K562 (cell line): Measurements from ENCODE around the gene MMEL1. TPM values are rescaled to one million over a fixed set of nuclear protein-coding genes. Genes with fewer than 3 reads are reported as not detected.

ENCODE experiments used
- ATAC-seq: fragments of 200-7000 bp; cut with Tn5 transposase; 3 replicates; pipeline ENCODE4 v1.9.1; 2020; ENCODE audit warnings: moderate library complexity
- BruUV-seq: library from RNA; stranded (reverse); fragments of 400-500 nt; replicated peaks from 2 replicates; lab custom pipeline; 2021; lab: Mats Ljungman, UMichigan
- CTCF ChIA-PET: fragments of 300-600 bp; formaldehyde crosslinking; extraction: SDS; loops from one replicate; lab custom pipeline; 2021; ENCODE audit warnings: low intra/inter-chr PET ratio; lab: Yijun Ruan, JAX
- POLR2A ChIA-PET: fragments of 300-600, 350-650 bp; sonication (Branson Sonifier 250); formaldehyde crosslinking; extraction: SDS; loops from one replicate; lab custom pipeline; 2021; ENCODE audit warnings: antibody characterized with exemption, inconsistent platforms; lab: Yijun Ruan, JAX
- DNase-seq, 4 experiments: peaks; one replicate each; pipeline versions ENCODE4 v3.0.0 to v3.0.0-alpha.2; 2011 to 2018; ENCODE audit warnings: low spot score in 3 of 4, mixed read lengths in 3 of 4; ENCODE audit errors: extremely low read depth in 1 of 4
- FAIRE-seq: peaks from 2 replicates; lab custom pipeline; 2011; peaks lifted over from hg19 to GRCh38; lab: Jason Lieb, UNC
- H2AFZ ChIP-seq: 2 replicates; pipeline ENCODE4 v1.6.0; 2011; ENCODE audit warnings: low read depth, low read length, control low read depth, inconsistent platforms
- H3K27ac ChIP-seq: fragments of 200-600 bp; 3 replicates; pipeline ENCODE4 v1.8.0; 2011; ENCODE audit warnings: low read depth, mild to moderate bottlenecking, control low read depth, inconsistent platforms, low read length, moderate library complexity, mixed read lengths; ENCODE audit errors: extremely low read depth
- H3K27me3 ChIP-seq, 2 experiments: fragments of 300-600 bp in 1 of 2; 2 replicates in 1 of 2; 3 replicates in 1 of 2; pipeline versions ENCODE4 v1.6.0 to v1.8.0; 2011; ENCODE audit warnings: inconsistent platforms in 2 of 2, low read length in 2 of 2, mild to moderate bottlenecking in 1 of 2, mixed read lengths in 1 of 2, moderate library complexity in 1 of 2; ENCODE audit not compliant: control insufficient read depth in 2 of 2, insufficient read depth in 2 of 2
- H3K36me3 ChIP-seq: fragments of 300-600 bp; 3 replicates; pipeline ENCODE4 v1.8.0; 2011; ENCODE audit warnings: mild to moderate bottlenecking, low read length, inconsistent platforms; ENCODE audit not compliant: control insufficient read depth, insufficient read depth
- H3K4me1 ChIP-seq, 2 experiments: fragments of 200-600 bp in 1 of 2; replicated peaks in 1 of 2; 2 replicates in 1 of 2; 3 replicates in 1 of 2; pipeline versions ENCODE4 v1.5.1 to v1.8.0; 2011; ENCODE audit warnings: inconsistent platforms in 2 of 2, low read length in 2 of 2, mild to moderate bottlenecking in 1 of 2, mixed read lengths in 1 of 2, moderate library complexity in 1 of 2; ENCODE audit not compliant: control insufficient read depth in 2 of 2, insufficient read depth in 2 of 2
- H3K4me2 ChIP-seq: 2 replicates; pipeline ENCODE4 v1.6.1; 2011; ENCODE audit warnings: low read length, control low read depth, inconsistent platforms, mixed read lengths; ENCODE audit not compliant: insufficient read depth
- H3K4me3 ChIP-seq: fragments of 200-600 bp; sonication (generic), shearing (Covaris generic); 2 replicates; pipeline ENCODE4 v1.5.1; 2016; ENCODE audit warnings: control low read depth, inconsistent platforms
- H3K79me2 ChIP-seq: fragments of 200-600 bp; 3 replicates; pipeline ENCODE4 v1.8.0; 2011; ENCODE audit warnings: low read length, inconsistent platforms; ENCODE audit not compliant: control insufficient read depth, insufficient read depth
- H3K9ac ChIP-seq, 2 experiments: 2 replicates each; pipeline versions ENCODE4 v1.6.0 to v1.6.1; 2011; ENCODE audit warnings: low read depth in 2 of 2, low read length in 2 of 2, control low read depth in 1 of 2, inconsistent platforms in 1 of 2, mild to moderate bottlenecking in 1 of 2, mixed read lengths in 1 of 2; ENCODE audit not compliant: insufficient read depth in 1 of 2
- H3K9me1 ChIP-seq: one replicate; pipeline ENCODE4 v1.6.0; 2011; ENCODE audit warnings: inconsistent platforms, mild to moderate bottlenecking, low read length, moderate library complexity; ENCODE audit not compliant: control insufficient read depth, insufficient read depth
- H3K9me3 ChIP-seq: replicated peaks from 2 replicates; pipeline ENCODE4 v1.5.1; 2011; ENCODE audit warnings: low read depth, low read length, inconsistent platforms; ENCODE audit not compliant: control insufficient read depth, insufficient read depth
- H4K20me1 ChIP-seq: replicated peaks from 2 replicates; pipeline ENCODE4 v1.6.1; 2011; ENCODE audit warnings: low read length, inconsistent platforms, mixed read lengths; ENCODE audit not compliant: control insufficient read depth, insufficient read depth
- COPS2 ChIP-seq: fragments of 450-650 bp; conservative IDR thresholded peaks from 2 replicates; pipeline ENCODE4 v1.6.1; 2016; ENCODE audit warnings: mild to moderate bottlenecking, moderate library complexity
- DDX20 ChIP-seq: fragments of 450-650 bp; IDR thresholded peaks from 2 replicates; pipeline ENCODE4 v1.6.1; 2016; ENCODE audit warnings: missing genetic modification characterization, low read depth, mild to moderate bottlenecking, missing compliant biosample characterization, moderate library complexity
- ERF ChIP-seq: fragments of 450-650 bp; formaldehyde crosslinking; IDR thresholded peaks from 2 replicates; pipeline ENCODE4 v1.4.0; 2020; ENCODE audit warnings: mild to moderate bottlenecking, mixed read lengths
- EWSR1 ChIP-seq: fragments of 450-650 bp; IDR thresholded peaks from 2 replicates; pipeline ENCODE4 v1.6.1; 2018; ENCODE audit warnings: borderline replicate concordance, mild to moderate bottlenecking, low read depth, moderate library complexity; ENCODE audit not compliant: partially characterized antibody
- HCFC1 ChIP-seq: IDR thresholded peaks from 2 replicates; pipeline ENCODE4 v1.6.1; 2012; ENCODE audit warnings: low read depth, low read length, improper control_type of control experiment
- HEY1 ChIP-seq: fragments of 250-450 bp; sonication (Bioruptor Pico); IDR thresholded peaks from 2 replicates; pipeline ENCODE4 v1.5.0; 2020; ENCODE audit warnings: mild to moderate bottlenecking, moderate library complexity, borderline replicate concordance
- IFI16 ChIP-seq: fragments of 250-450 bp; sonication (Bioruptor Pico); IDR thresholded peaks from 2 replicates; pipeline ENCODE4 v2.1.2; 2022; ENCODE audit warnings: mild to moderate bottlenecking, inconsistent platforms
- NR1H2 ChIP-seq: sonication (generic); formaldehyde crosslinking; IDR thresholded peaks from 2 replicates; pipeline ENCODE4 v1.4.0; 2020; ENCODE audit warnings: mild to moderate bottlenecking, missing genetic modification reagents
- NUFIP1 ChIP-seq: fragments of 450-650 bp; IDR thresholded peaks from 2 replicates; pipeline ENCODE4 v1.6.1; 2018; ENCODE audit not compliant: partially characterized antibody
- PML ChIP-seq: IDR thresholded peaks from 2 replicates; pipeline ENCODE4 v1.6.1; 2012; ENCODE audit warnings: low read length, inconsistent platforms
- RBM15 ChIP-seq: fragments of 200-400 bp; formaldehyde crosslinking; IDR thresholded peaks from 2 replicates; pipeline ENCODE4 v1.6.1; 2018; ENCODE audit warnings: mild to moderate bottlenecking, low read length, moderate library complexity; ENCODE audit not compliant: insufficient read depth
- RBM22 ChIP-seq: fragments of 200-400 bp; formaldehyde crosslinking; IDR thresholded peaks from 2 replicates; pipeline ENCODE4 v1.6.1; 2018; ENCODE audit warnings: low read length, low read depth; ENCODE audit not compliant: poor library complexity, severe bottlenecking
- RFX7 ChIP-seq: fragments of 250-450 bp; sonication (Bioruptor Pico); IDR thresholded peaks from 2 replicates; pipeline ENCODE4 v1.5.1; 2021; ENCODE audit warnings: mild to moderate bottlenecking
- SAFB2 ChIP-seq: fragments of 200-400 bp; formaldehyde crosslinking; IDR thresholded peaks from 2 replicates; pipeline ENCODE4 v1.6.1; 2018; ENCODE audit warnings: borderline replicate concordance, low read length, low read depth, moderate library complexity; ENCODE audit not compliant: severe bottlenecking
- TEAD2 ChIP-seq: fragments of 450-650 bp; IDR thresholded peaks from 2 replicates; pipeline ENCODE4 v1.6.1; 2016; ENCODE audit warnings: missing genetic modification characterization, control low read depth, missing compliant biosample characterization
- ZNF232 ChIP-seq: sonication (generic); formaldehyde crosslinking; IDR thresholded peaks from 2 replicates; pipeline ENCODE4 v1.8.0; 2022; ENCODE audit warnings: mild to moderate bottlenecking, missing genetic modification reagents
- ZNF507 ChIP-seq: conservative IDR thresholded peaks from 2 replicates; pipeline ENCODE4 v1.6.1; 2017; ENCODE audit warnings: missing genetic modification characterization, missing compliant biosample characterization
- WGBS: fragments of 100-300 bp; shearing (Covaris generic); methylation state at CpG from one replicate; pipeline ENCODE4 v1.1.6; 2016; ENCODE audit warnings: low coverage, mixed read lengths; ENCODE audit not compliant: insufficient coverage; ENCODE audit errors: missing lambda C conversion rate; 5-methylcytosine and 5-hydroxymethylcytosine counted together
- in situ Hi-C: fragments of 300-500 bp; cut with MboI; formaldehyde crosslinking; loops from 4 replicates; pipeline ENCODE4 v1.15.0; 2018; ENCODE audit warnings: inconsistent platforms, mixed read lengths
- intact Hi-C: fragments of 100-400 bp; cut with micrococcal nuclease; formaldehyde crosslinking; loops from 2 replicates; pipeline ENCODE4 v1.14.2; 2022
- polyA plus RNA-seq, 8 experiments: library from polyadenylated mRNA; depleted of rRNA in 4 of 8; stranded (reverse) in 5 of 8; unstranded in 3 of 8; fragments of >200 nt; fragmentation: Nextera tagmentation in 2 of 8; fragmentation: Illumina TruSeq in 1 of 8; extraction: Ambion mirVana in 2 of 8; extraction: Trizol in 1 of 8; gene quantifications; 2 replicates each; pipeline versions ENCODE4 v1.2.1 to v1.2.3, GENCODE V29; 2011 to 2014; ENCODE audit warnings: inconsistent platforms in 1 of 8, missing spikeins in 1 of 8
- total RNA-seq, 7 experiments: library from RNA; depleted of rRNA in 6 of 7; stranded (reverse); fragments of >200 nt in 6 of 7; fragmentation: Illumina TruSeq in 2 of 7; extraction: Trizol in 2 of 7; gene quantifications; 2 replicates each; pipeline versions ENCODE4 v1.2.1 to v1.2.3, GENCODE V29; 2011 to 2021; ENCODE audit warnings: low replicate concordance in 1 of 7
- TF ChIP-seq, protein P1 (sequence below), 2 experiments: IDR thresholded peaks; 2 replicates each; pipeline ENCODE4 v1.6.1; 2012; ENCODE audit warnings: improper control_type of control experiment in 2 of 2, low read depth in 2 of 2, low read length in 2 of 2, borderline replicate concordance in 1 of 2
- TF ChIP-seq, protein P2 (sequence below): fragments of 150-350 bp; conservative IDR thresholded peaks from 2 replicates; pipeline ENCODE4 v1.6.1; 2014; ENCODE audit warnings: low read length

Gene MMEL1
- total and polyA plus RNA-seq, 9 of the 15 experiments (the other 6 are each of a cell fraction or from before 2014, with no cell fraction given) = not detected

DNA sequence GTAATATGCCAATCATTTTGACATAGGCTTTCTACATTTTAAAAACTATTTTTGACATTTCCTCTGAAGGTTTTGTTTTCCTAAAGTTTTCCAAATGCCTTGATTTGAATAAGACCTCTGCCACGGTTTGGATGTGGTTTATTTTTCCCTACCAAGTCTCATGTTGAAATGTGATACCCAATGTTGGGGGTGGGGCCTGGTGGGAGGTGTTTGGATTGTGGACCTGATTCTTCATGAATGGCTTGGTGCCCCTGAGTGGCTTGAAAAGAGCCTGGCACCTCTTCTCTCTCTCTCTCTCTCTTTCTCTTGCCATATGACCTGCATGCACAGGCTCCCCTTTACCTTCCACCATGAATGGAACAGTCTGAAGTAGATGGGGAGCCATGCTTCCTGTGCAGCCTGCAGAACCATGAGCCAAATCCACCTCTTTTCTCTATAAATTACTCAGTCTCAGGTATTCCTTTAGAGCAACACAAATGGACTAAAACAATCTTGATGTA is 14.8 kb downstream of the MMEL1 start:
- Histone ChIP-seq H3K79me2 (no peaks in the 10 kb centered on the region), H3K4me2 (no peak overlapping the region), H3K36me3 (no peaks in the 10 kb centered on the region), H3K27me3 (peaks cover 9 to 26% of the 10 kb centered on the region in 2 experiments; a peak in 4 of 5 replicates), H4K20me1 (no peaks in the 10 kb centered on the region), H2AFZ (no peak overlapping the region), H3K4me1 (no peaks in the 10 kb centered on the region), H3K9me3 (no peaks in the 10 kb centered on the region; the same call in 1 of the 2 replicates), H3K9me1 (no peaks in the 10 kb centered on the region), H3K27ac (no peak overlapping the region), H3K9ac (no peak overlapping the region), H3K4me3 (no peak overlapping the region)
- in situ Hi-C loops (no loop called here), intact Hi-C loops (no loop called here)
- CTCF ChIA-PET = no interaction called here
- TF ChIP-seq PML = no peak
- no peak for TF ChIP-seq IFI16
- no peak for TF ChIP-seq TEAD2
- no peak for TF ChIP-seq ZNF507 (tag)
- TF ChIP-seq HEY1 (CRISPR knock-in tag) = no peak
- TF ChIP-seq ERF = no peak
- no peak for TF ChIP-seq SAFB2
- TF ChIP-seq NR1H2 = no peak
- TF ChIP-seq, protein P1, sequence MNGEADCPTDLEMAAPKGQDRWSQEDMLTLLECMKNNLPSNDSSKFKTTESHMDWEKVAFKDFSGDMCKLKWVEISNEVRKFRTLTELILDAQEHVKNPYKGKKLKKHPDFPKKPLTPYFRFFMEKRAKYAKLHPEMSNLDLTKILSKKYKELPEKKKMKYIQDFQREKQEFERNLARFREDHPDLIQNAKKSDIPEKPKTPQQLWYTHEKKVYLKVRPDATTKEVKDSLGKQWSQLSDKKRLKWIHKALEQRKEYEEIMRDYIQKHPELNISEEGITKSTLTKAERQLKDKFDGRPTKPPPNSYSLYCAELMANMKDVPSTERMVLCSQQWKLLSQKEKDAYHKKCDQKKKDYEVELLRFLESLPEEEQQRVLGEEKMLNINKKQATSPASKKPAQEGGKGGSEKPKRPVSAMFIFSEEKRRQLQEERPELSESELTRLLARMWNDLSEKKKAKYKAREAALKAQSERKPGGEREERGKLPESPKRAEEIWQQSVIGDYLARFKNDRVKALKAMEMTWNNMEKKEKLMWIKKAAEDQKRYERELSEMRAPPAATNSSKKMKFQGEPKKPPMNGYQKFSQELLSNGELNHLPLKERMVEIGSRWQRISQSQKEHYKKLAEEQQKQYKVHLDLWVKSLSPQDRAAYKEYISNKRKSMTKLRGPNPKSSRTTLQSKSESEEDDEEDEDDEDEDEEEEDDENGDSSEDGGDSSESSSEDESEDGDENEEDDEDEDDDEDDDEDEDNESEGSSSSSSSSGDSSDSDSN (IDR thresholded peaks at IDR 0.05; ENCODE audit: borderline replicate concordance in 1 of 2, low read depth in 2 of 2, low read length in 2 of 2) = no peak
- TF ChIP-seq, protein P2, sequence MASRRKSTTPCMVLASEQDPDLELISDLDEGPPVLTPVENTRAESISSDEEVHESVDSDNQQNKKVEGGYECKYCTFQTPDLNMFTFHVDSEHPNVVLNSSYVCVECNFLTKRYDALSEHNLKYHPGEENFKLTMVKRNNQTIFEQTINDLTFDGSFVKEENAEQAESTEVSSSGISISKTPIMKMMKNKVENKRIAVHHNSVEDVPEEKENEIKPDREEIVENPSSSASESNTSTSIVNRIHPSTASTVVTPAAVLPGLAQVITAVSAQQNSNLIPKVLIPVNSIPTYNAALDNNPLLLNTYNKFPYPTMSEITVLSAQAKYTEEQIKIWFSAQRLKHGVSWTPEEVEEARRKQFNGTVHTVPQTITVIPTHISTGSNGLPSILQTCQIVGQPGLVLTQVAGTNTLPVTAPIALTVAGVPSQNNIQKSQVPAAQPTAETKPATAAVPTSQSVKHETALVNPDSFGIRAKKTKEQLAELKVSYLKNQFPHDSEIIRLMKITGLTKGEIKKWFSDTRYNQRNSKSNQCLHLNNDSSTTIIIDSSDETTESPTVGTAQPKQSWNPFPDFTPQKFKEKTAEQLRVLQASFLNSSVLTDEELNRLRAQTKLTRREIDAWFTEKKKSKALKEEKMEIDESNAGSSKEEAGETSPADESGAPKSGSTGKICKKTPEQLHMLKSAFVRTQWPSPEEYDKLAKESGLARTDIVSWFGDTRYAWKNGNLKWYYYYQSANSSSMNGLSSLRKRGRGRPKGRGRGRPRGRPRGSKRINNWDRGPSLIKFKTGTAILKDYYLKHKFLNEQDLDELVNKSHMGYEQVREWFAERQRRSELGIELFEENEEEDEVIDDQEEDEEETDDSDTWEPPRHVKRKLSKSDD = no peak
- TF ChIP-seq COPS2 = no peak
- TF ChIP-seq RFX7 (CRISPR knock-in tag) = no peak
- no peak for TF ChIP-seq EWSR1
- no peak for TF ChIP-seq ZNF232 (CRISPR knock-in tag)
- TF ChIP-seq HCFC1 = no peak
- no peak for TF ChIP-seq RBM22
- TF ChIP-seq DDX20 = no peak
- TF ChIP-seq NUFIP1 = no peak
- TF ChIP-seq RBM15 = no peak
- no peak for ATAC-seq
- POLR2A ChIA-PET = no interaction called here
- 0% methylated on average over 1 of the region's 1 CpG for WGBS
- no peak for DNase-seq
- FAIRE-seq = no peak
- no TSS peak for BruUV-seq
